Lower leg skin (tissue), 3 donors: ENCODE results near the gene TSKU.

Experiments used
- POLR2A ChIP-seq, 2 donors: fragments of 450-650 bp; IDR thresholded peaks; one replicate each; pipeline ENCODE4 v1.6.1; 2016 to 2017; ENCODE audit warnings: antibody characterized with exemption in 2 of 2, mild to moderate bottlenecking in 1 of 2, moderate library complexity in 1 of 2
- TF ChIP-seq, protein P1 (sequence below), 3 donors: fragments of 450-650 bp; IDR thresholded peaks; one replicate each; pipeline ENCODE4 v1.5.1; 2016; ENCODE audit warnings: antibody characterized with exemption in 3 of 3, mild to moderate bottlenecking in 3 of 3, moderate library complexity in 2 of 3

DNA sequence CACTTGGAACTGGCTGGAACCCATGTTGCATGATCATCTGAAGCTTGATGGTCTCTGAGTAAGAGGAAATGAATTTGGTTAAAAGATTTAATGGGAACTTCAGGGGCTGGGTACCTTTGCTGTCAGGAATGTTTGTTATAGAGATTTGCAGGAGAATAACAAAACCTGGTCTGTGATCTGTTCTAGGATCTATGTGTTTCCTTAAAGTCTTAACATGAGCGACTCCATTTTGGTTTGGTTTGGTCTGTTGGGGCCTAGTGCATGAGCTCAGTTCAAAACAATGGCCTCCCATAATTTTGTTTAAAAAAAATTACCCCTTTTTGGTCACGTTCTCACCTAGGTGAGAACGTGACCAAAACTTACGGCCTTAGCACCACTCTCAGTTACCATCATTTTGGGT is 28.1 kb downstream of the TSKU start:
- TF ChIP-seq, protein P1, sequence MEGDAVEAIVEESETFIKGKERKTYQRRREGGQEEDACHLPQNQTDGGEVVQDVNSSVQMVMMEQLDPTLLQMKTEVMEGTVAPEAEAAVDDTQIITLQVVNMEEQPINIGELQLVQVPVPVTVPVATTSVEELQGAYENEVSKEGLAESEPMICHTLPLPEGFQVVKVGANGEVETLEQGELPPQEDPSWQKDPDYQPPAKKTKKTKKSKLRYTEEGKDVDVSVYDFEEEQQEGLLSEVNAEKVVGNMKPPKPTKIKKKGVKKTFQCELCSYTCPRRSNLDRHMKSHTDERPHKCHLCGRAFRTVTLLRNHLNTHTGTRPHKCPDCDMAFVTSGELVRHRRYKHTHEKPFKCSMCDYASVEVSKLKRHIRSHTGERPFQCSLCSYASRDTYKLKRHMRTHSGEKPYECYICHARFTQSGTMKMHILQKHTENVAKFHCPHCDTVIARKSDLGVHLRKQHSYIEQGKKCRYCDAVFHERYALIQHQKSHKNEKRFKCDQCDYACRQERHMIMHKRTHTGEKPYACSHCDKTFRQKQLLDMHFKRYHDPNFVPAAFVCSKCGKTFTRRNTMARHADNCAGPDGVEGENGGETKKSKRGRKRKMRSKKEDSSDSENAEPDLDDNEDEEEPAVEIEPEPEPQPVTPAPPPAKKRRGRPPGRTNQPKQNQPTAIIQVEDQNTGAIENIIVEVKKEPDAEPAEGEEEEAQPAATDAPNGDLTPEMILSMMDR (IDR thresholded peaks at IDR 0.05): no peak
- no peak for TF ChIP-seq POLR2A (IDR thresholded peaks at IDR 0.05)
